Neural progenitor cell (in vitro differentiated cells): ENCODE measurements around the gene NALCN.

Experiments
- CTCF ChIP-seq: fragments of 200-600 bp; sonication (generic); IDR thresholded peaks from 2 replicates; pipeline ENCODE4 v1.5.1; 2017; ENCODE audit warnings: antibody characterized with exemption, mild to moderate bottlenecking
- EZH2 ChIP-seq: fragments of 200-600 bp; sonication (generic); IDR thresholded peaks from 2 replicates; pipeline ENCODE4 v1.6.1; 2017; ENCODE audit warnings: antibody characterized with exemption, mild to moderate bottlenecking, moderate library complexity

- TF ChIP-seq EZH2 (no peak), CTCF (no peak)
These were observed 390.0 kb downstream of the NALCN start for GRCh38 chr13:101026328-101026727.
